Panc1 (cell line): ENCODE data around the gene LRP5.

Experiments
- CTCF ChIP-seq: fragments of 450-650 bp; IDR thresholded peaks from 2 replicates; pipeline ENCODE4 v1.5.1; 2017; ENCODE audit warnings: mild to moderate bottlenecking
- POLR2AphosphoS5 ChIP-seq: IDR thresholded peaks from 2 replicates; pipeline ENCODE4 v1.6.1; 2012; ENCODE audit warnings: mild to moderate bottlenecking, low read depth, low read length, moderate library complexity
- REST ChIP-seq, 2 experiments: IDR thresholded peaks; 2 replicates each; pipeline ENCODE4 v1.6.1; 2011 to 2012; ENCODE audit warnings: low read depth in 2 of 2, control low read depth in 1 of 2, low read length in 1 of 2, mild to moderate bottlenecking in 1 of 2, moderate library complexity in 1 of 2; ENCODE audit not compliant: insufficient read depth in 1 of 2
- SIN3A ChIP-seq: IDR thresholded peaks from 2 replicates; pipeline ENCODE4 v1.6.1; 2012; ENCODE audit warnings: low read depth, mild to moderate bottlenecking, low read length, moderate library complexity, borderline replicate concordance; ENCODE audit not compliant: insufficient read depth
- TCF7L2 ChIP-seq: IDR thresholded peaks from 2 replicates; pipeline ENCODE4 v1.6.1; 2011; ENCODE audit warnings: mild to moderate bottlenecking, low read depth, low read length, inconsistent platforms

GRCh38 chr11:68375337-68375736 is 62.9 kb downstream of the LRP5 start:
- TF ChIP-seq REST (IDR thresholded peaks at IDR 0.05; ENCODE audit: insufficient read depth in 1 of 2, low read depth in 2 of 2, low read length in 1 of 2) (no peak), CTCF (no peak), POLR2AphosphoS5 (no peak), SIN3A (no peak), TCF7L2 (no peak)
